ENCODE measurements around the gene RPS14.
A peak's percentile ranks its signal among the peaks of the same experiment; 100 is the strongest.
"Not testable (repeated sequence)": the region's sequence is repeated elsewhere in the genome, so short reads cannot be mapped to it uniquely, and the experiment has no call there.

Gene RPS14

DNA sequence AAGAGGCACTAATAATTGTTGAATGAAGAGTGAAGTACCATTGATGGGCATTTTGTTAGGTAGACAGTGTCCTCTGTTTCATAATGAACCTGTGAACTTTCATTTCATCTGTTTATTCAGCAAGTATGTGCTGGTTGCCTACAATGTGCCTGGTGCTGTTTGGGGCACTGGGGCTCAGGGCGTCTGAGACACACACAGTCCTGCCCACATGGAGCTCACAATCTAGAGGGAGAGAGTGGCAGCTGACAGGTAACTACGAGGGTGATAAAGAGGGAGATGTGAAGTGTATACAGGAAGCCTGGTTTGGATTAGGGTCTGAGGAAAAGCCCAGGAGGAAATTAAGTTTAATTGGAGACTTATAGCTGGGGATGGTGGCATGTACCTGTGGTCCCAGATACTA is 29.9 kb upstream of the RPS14 start:
- no peak for DNase-seq

DNA sequence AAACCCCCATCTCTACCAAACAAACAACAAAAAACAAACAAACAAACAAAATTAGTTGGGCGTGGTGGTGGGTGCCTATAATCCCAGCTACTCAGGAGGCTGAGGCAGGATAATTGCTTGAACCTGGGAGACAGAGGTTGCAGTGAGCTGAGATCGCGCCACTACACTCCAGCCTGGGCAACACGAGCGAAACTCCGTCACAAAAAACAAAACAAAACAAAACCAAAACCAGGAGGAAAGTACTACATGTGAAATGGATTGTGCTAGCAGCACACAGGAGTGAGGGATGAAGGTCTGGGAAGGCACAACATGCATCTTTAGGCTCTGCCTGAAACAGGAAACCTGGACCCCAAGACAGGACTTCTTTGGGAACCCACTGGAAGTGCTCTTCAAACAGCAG is 27.0 kb upstream of the RPS14 start:
- DNase-seq = not testable (repeated sequence)

DNA sequence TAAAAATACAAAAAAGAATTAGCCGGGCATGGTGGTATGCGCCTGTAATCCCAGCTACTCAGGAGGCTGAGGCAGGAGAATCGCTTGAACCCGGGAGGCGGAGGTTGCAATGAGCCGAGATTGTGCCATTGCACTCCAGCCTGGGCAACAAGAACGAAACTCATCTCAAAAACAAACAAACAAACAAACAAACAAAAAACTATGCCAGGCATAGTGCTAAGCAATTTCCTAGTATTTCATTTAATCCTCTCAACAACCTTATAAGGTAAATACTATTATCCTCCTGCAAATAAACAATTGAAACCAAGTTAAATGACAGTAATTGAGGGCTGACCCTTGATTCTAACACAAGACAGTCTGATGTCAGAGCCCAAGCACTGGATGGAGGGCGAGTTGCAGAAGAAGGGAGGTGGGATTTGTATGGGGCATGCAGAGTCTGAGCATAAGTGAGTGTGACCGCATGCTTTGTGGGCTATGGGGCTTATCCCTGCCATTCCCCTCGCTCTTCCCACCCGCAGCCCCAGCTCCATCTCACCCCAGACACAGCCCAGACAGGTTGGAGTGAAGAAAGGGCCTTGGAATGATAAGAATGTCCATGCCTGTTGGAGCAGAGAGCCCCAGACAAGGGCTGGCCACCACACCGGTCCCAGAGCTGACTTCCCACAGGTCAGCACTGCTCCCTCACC is 24.3 kb upstream of the RPS14 start:
- no peak for DNase-seq

DNA sequence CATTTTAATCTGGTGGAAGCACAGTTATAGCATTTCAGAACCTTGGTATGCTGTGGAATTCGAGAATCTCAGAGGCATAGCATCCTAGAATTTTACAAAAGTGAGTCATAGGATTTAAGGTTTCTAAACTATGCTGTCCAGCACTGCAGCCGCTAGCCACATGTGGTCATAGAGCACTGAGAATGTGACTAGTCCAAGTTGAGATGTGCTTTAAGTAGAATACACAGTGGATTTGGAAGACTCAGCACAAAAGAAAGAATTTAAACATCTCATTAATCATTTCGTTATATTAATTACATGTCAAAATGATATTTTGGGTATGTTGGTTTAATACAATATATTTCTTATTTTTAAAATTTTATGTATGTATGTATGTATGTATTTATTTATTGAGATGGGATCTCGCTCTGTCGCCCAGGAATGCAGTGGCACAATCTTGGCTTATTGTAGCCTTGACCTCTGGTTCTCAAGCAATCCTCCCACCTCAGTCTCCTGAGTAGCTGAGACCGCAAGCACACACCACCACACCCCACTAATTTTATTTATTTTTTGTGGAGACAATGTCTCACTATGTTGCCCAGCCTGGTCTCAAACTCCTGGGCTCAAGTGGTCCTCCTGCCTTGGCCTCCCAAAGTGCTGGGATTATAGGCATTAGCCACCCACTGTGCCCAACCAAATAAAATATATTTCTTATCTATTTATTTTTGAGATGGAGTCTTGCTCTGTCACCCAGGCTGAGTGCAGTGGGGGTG is 20.4 kb upstream of the RPS14 start:
- DNase-seq = no peak

DNA sequence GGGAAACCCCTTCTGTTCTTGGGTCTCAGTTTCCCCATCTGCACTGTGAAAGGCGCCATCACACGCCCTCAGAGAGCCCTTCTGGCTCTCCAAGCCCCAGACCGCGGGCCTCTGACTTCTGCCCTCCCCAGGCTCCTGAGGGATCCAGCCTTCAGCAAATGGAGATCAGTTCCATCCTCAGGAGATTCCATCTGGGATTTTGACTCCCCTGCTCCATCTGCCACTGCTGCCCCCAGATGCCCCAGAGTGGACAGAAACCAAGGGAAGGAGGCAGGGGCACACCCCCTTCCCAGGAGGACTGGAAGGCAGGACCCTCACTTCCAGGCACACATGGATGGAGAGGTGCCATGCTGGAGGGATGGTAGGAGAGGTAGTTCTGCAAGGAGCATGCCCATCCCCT is 18.7 kb upstream of the RPS14 start:
- no peak for DNase-seq

DNA sequence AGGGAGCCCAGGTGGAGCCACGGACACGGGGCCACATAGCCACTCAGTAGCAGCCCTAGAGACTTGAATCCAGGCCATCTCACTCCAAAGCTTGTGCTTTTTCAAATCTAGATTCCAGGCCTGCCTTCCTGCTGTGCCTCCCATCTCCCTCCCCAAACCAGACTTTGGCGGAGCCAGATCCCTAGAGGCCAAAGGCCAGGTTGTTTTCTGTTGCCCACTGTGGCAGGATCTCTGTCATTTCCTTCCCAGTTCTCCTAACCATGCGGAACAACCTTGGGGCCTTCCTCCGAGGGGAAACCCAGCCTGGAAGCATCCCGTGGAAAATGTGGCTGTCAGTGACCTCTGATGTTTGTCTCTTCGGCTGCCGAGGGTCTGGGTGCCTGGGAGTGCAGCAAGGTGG is 16.4 kb upstream of the RPS14 start:
- DNase-seq = no peak

DNA sequence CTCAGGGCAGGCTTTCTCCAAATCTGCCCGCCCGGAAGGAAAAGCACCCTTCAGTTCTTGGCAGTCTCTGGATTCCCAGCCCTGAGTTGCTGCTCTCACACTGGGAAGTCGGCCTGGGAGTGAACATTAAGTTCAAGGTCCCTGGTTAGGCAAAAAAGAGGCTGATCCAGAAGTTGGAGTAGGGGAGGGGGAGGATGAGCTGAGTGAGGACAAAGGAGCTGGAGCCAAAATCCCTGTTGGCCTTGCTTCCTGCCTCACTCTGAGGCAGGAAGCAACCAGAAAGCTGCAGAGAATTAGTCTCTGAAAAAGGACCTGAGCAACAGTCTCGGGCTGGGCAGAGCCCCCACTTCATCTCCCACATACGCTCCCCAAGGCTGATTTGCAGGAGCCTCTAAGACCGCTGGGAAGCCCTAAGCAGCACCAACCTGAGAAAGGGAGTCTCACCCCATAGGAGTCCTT is 15.0 kb upstream of the RPS14 start:
- DNase-seq = no peak

DNA sequence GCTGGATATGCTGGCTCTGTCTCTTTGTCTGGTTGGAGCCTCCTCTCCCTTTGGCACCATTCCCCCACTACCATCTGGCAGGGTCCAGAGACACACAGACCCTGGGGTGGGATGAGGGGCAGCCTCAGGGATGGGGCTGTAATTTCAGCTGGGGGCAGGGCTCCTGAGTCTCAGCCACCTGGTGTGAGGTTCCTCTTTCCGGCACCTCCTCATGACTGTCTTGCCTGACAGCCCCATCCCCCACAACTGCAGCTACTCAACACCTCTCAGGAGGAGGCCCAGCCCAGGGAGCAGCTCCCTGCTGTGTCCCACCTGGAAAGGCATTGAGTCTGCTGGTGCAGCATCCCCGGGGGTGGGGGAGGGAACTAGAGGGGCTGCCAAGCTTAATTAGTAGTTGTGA is 11.7 kb upstream of the RPS14 start:
- DNase-seq = no peak

DNA sequence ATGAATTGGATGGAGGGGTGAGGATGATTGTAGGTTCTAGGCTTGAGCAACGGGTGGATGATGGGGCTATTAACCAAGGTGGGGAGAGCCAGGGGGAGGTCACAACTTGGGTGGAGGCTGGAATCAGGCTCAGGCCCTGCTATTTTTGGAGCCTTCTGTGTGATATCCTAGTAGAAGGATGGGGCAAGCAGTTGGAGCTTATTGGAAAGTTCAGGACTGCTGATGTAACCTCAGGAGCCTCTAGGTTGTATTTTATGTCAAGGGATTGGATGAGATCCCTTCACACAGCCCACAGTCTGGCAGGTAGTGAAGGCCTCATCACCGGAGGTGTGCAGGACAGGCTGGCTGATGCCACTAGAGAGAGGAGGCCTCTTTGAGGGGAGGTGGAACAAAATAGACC is 11.2 kb upstream of the RPS14 start:
- no peak for DNase-seq

DNA sequence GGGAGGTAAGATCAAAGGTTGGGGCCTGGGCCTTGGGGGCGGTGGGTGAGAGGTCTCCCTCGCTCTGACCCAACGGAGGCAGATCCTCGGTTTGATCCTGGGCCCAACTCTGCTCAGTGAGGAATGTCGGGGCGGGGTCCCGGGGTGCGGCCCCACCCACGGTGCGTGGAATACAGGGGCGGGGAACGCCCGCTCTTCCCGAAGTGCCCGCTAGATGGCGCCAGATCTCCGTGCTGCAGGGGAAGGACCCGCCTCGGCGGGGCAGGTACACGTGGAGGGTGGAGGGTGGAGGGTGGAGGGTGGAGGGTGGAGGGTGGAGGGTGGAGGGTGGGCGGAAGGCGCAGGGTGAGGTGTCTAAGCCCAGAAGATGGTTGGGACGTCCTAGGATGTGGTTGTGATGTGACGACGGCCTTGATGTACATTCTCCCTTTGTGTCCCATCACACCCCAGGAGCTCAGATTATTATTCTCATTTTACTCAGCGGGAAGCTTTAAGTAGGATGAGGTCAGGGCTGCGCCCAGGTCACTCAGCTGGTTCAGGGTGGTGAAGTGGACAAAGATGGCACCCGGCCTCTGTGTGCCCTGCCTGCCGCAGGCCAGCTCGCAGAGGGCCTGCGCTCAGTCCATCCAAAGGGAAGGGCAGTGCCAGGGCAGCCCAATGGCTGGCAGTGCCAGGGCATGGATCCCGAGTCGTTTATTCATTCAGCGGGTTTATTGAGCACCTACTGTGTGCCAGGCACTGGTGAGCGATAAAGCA is 9.4 kb upstream of the RPS14 start:
- DNase-seq = peak; percentile 46

DNA sequence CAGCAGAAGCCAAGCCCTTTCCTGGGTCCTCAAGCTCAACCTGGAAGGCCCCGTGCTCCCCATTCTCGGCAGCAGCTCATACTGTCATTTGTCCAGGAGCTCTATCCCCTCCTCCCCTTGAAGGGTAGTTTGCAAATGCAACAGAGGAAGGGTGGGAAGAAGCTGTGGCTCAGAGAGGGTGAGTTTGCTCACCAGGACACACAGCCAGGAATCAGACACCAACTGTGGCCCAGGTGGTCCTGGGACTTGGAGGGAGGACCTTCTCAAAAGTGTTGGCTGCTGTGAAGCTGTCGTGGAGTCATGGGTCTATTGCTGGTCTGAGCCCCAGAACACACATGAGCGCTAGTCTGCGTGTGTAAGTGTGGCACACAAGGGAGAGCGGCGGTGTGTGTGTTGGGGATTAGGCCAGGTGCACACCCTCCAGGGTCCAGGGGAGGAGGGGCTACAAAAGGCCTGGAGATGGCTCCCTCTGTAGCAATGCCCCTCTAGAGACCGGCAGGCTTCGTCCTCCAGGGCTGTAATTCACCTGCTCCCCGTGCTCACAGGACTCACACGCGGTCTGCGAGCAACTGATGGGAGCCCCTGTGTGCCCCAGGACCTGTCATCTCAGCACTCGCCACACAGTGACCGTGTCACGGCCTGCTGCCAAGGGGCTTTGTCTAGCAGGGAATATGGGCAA is 8.2 kb upstream of the RPS14 start:
- no peak for DNase-seq

DNA sequence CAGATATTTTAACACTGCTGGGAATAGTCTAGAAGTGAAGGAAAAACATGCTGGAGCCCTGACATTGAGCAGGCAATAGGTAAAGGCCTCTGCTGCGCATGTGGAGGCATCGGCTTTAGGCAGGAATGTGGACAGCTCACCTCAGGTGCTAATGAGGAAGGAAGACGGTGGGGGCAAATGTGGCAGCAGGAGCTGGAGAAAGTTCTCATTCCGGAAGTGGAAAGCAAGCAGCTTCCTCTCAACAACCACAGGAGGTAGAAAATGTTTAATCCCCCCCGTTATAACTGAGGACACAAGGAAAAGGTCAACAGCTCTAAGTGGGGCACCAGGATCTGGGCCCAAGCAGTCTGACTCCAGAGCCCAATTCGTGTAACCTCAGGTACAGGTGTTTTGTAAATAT is 7.6 kb upstream of the RPS14 start:
- DNase-seq = no peak

DNA sequence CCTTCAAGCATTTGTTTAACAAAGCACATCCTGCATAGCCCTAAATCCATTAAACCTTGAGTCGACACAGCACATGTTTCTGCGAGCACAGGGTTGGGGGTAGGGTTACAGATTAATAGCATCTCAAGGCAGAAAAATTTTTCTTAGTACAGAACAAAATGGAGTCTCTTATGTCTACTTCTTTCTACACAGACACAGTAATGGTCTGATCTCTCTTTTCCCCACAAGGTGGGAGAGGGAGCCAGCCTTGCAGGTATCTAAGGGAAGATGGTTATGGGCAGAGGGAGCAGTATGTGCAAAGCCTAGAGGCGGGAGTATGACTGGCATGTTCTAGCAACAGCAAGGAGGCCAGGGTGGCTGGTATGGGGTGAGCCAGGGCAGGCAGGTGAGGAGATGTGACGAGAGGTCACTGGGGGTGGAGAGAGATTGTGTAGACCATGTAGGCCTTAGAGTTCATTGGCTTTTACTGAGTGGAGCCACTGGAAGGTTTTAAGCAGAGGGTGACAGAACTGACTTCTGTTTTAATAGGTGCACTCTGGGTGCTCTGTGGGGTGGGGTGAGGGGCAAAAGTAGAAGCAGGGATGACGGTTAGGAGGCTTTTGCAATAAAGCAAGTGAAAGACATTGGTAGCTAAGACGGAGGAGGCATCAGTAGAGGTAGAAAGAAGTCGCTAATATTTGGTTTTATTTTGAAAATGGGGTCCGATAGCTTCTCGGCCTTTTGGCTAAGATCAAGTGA is 5.1 kb upstream of the RPS14 start:
- DNase-seq = no peak

DNA sequence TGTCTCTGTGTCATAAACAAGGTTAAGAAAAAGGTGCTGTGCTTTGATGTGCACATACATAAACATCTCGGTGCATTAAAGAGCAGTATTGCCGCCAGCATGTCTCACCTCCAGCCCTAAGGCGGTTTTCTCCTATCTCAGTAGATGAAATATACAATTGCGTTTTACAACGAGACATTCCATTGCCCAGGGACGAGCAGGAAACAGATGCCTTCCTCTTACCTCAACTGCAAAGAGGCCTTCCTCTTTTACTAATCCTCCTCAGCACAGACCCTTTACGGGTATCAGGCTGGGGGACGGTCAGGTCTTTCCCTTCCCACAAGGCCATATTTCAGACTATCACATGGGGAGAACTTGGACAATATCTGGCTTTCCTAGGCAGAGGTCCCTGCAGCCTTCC is 4.5 kb upstream of the RPS14 start:
- DNase-seq = not testable (repeated sequence)

DNA sequence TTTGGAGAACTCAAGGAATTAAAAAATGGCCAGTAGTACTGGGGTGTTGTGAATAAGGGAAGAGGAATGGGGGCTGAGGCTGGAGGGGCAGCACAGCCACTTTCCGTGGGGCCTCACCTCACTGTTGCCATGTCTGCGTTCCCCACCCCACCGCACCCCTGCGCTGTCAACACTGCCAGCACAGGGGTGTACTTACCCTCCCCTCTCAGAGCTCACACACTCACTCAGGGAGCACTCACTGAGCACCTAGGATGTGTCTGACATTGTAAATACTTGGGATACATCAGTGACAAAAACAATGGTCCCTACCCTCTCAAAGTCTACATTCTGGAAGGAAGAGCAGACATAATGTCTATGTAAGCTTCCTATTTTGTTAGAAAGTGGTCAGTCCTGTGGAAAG is 3.4 kb upstream of the RPS14 start:
- DNase-seq = no peak

DNA sequence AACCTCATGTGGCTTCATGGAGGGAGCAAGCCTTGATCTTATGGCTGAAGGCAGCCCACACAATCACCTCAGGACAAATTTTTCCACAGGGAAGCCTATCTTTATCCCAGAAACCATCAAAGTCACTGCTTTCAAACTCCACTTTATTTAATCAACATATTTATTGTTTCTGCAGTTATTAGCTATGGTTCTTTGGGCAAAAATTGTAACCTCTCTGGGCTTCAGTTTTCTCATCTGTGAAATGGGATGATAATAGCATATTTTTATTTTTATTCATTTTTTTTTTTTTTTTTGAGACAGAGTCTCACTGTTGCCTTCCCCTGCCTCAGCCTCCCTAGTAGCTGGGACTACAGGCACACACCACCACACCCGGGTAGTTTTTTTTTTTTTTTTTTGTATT is 2.1 kb upstream of the RPS14 start:
- DNase-seq = no peak

DNA sequence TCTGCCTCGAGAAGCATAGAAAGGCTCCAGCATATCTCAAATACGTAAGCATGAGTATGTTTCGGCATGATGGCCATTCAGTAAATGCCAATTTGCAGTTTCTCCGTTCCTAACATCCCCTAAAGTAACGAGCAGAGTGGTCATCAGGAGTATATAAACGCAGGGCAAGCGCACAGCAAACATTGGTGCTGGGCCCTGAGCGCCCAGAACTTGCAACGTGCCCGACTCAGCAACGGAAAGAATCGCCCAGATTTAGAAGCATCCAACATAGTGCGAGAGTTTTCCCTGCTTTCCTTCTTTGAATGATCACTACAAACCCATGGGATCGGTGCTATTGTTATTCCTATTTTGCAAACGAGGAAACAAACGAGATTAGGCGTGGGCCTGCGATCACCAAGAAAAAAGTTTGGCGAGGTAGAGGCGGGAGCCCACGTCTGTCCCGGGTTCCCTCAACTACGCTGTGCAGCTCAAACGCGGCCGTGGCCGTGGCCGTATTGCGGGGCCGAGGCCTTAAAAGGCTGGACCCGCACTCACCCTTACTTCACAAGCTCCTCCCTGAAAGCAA is 505 bp downstream of the RPS14 start:
- DNase-seq = no peak

DNA sequence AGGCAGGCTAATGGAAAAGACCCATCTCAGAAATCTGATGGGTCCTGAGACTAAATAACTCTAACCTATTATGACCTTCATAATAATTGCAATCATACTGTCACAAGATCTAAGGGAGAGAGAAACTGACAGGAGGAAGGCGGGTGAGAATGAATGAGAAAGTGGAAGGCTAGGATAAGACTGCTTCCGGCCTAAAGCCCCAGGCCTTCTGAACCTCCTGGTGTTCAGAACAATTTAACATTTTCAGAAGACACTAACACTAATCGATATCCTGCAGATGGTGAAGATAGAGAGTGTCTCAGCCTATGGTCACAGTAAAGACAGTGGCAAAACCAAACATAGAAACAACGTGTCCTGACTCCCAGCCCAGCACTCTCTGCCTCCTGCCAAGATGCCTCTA is 1.2 kb downstream of the RPS14 start:
- DNase-seq = no peak

DNA sequence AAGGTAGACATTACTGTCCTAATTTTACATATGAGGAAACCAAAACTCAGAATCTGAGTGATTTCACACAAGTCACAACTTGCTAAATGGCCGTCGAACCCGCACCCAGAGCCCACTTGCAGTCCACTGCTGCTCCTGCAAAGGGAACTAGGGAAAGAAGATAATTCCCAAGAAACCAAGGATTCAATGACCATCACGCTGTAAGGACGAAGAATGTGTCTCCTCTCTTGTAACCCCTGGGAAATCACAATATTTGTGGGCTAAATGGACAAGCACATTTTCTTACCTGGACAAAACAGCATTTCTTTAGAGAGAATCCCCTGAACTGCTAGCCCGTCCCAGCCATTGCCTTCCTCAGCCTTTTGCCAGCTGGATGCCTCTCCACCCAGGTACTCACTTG is 2.4 kb downstream of the RPS14 start:
- DNase-seq = no peak

DNA sequence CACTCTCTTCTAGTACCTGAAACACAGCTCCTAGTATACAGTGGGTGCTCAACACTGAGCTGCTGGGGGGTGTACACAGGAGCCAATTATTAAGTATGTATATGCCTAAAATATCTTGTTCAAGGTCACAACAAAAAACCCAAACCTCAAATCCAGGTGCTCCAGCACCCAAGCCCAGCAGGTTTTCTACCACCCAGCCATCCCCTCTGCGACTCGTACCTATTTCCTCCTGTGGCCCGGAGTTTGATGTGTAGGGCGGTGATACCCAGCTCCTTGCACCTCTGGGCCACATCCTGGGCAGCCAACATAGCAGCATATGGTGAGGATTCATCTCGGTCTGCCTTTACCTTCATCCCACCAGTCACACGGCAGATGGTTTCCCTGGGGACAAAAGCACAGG is 3.0 kb downstream of the RPS14 start:
- no peak for DNase-seq

DNA sequence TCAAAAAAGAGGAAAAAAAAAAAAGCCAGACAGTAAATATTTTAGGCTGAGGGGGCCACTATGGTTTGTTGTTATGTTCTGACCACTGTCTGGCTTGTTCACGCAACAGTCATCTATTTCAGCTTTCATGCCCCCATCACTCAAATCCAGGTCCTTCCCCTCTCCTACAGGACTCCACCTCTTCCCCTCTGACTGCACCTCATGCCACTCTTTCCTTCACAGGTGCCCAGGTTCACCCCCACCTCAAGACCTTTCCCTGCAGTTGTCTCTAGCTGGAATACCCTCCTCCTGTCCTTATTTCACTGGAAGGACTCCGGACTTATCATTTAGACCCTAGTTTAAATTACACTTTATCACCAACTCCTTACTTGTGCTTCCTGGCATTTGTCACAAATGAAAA is 3.5 kb downstream of the RPS14 start:
- no peak for DNase-seq

DNA sequence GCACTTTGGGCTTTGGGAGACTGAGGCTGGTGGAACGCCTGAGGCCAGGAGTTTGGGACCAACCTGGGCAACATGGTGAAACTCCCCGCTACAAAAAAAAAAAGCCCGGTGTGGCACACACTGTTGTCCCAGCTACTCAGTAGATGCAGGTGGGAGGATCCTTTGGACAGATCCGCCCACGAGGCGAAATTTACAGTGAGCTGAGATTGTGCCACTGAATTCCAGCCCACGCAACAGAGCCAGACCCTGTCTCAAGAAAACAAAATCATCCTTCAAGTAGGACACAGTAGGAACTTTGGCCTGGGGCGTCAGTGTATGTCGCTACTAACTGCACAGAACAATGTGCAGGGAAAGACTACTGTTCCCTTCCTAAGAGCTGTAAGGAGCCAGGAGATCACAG is 4.8 kb downstream of the RPS14 start:
- no peak for DNase-seq

Measured in NCI-H1436 (cell line).